HCT116 (cell line): Measurements from ENCODE around the gene ESYT1. TPM values are rescaled to one million over a fixed set of nuclear protein-coding genes. Genes with fewer than 3 reads are reported as not detected.

Source experiments
- ATAC-seq: fragments of 200-7000 bp; cut with Tn5 transposase; 2 replicates; pipeline ENCODE4 v1.9.1; 2020; ENCODE audit warnings: mild to moderate bottlenecking, moderate library complexity
- BruUV-seq: library from RNA; stranded (reverse); fragments of 400-500 nt; replicated peaks from 2 replicates; lab custom pipeline; 2021; lab: Mats Ljungman, UMichigan
- CTCF ChIA-PET: fragments of 300-600 bp; sonication (Branson Sonifier 250); formaldehyde crosslinking; loops from one replicate; lab custom pipeline; 2021; ENCODE audit warnings: antibody characterized with exemption; lab: Charles Lee
- POLR2A ChIA-PET: fragments of 300-600, 350-600 bp; sonication (Branson Sonifier 250); formaldehyde crosslinking; loops from one replicate; lab custom pipeline; 2021; ENCODE audit warnings: antibody characterized with exemption; lab: Charles Lee
- RAD21 ChIA-PET, 2 experiments: fragments of 300-600 bp; sonication (Branson Sonifier 250); formaldehyde crosslinking; loops; one replicate each; lab custom pipeline; 2023; ENCODE audit warnings: low total read pairs in 2 of 2; ENCODE audit not compliant: uncharacterized antibody in 2 of 2, unreplicated experiment in 2 of 2, low non-redundant PET in 1 of 2; lab: Charles Lee
- DNase-seq: peaks from one replicate; pipeline ENCODE4 v3.0.0-alpha.2; 2010; ENCODE audit warnings: low read depth, low spot score
- H2AFZ ChIP-seq: fragments of 200-600 bp; shearing (Covaris generic), sonication (generic); 2 replicates; pipeline ENCODE4 v1.6.1; 2017; ENCODE audit warnings: low read depth, mixed run types, mixed read lengths, antibody characterized with exemption, low read length; ENCODE audit not compliant: poor library complexity, severe bottlenecking
- H3K27ac ChIP-seq: 2 replicates; pipeline ENCODE4 v1.5.1; 2012; ENCODE audit warnings: low read depth, low read length
- H3K27me3 ChIP-seq: fragments of 200-600 bp; sonication (generic); 2 replicates; pipeline ENCODE4 v1.6.1; 2016; ENCODE audit warnings: mixed run types, low read length, mixed read lengths; ENCODE audit not compliant: insufficient read depth
- H3K36me3 ChIP-seq, 2 experiments: fragments of 200-500 bp in 1 of 2; fragments of 200-600 bp in 1 of 2; sonication (Bioruptor generic) in 1 of 2; sonication (generic) in 1 of 2; 2 replicates each; pipeline versions ENCODE4 v1.5.1 to v1.6.1; 2014 to 2016; ENCODE audit warnings: low read length in 2 of 2, inconsistent platforms in 1 of 2, mixed read lengths in 1 of 2, mixed run types in 1 of 2; ENCODE audit not compliant: insufficient read depth in 2 of 2, control insufficient read depth in 1 of 2
- H3K4me1 ChIP-seq, 2 experiments: fragments of 200-600 bp in 1 of 2; sonication (generic) in 1 of 2; 2 replicates each; pipeline versions ENCODE4 v1.5.1 to v1.6.1; 2012 to 2017; ENCODE audit warnings: low read length in 2 of 2, inconsistent platforms in 1 of 2, mild to moderate bottlenecking in 1 of 2, mixed read lengths in 1 of 2, mixed run types in 1 of 2, moderate library complexity in 1 of 2; ENCODE audit not compliant: insufficient read depth in 2 of 2, control insufficient read depth in 1 of 2
- H3K4me2 ChIP-seq: fragments of 200-600 bp; sonication (generic); 2 replicates; pipeline ENCODE4 v1.6.1; 2017; ENCODE audit warnings: mixed run types, low read length, mixed read lengths
- H3K4me3 ChIP-seq, 2 experiments: fragments of 200-600 bp in 1 of 2; sonication (generic) in 1 of 2; replicated peaks in 1 of 2; 2 replicates each; pipeline ENCODE4 v1.5.1; 2011 to 2016; ENCODE audit warnings: low read length in 2 of 2, control low read depth in 1 of 2, low read depth in 1 of 2, mild to moderate bottlenecking in 1 of 2, mixed read lengths in 1 of 2, mixed run types in 1 of 2
- H3K79me2 ChIP-seq: fragments of 200-600 bp; sonication (generic); 2 replicates; pipeline ENCODE4 v1.6.1; 2017; ENCODE audit warnings: mild to moderate bottlenecking, mixed run types, low read length, moderate library complexity, mixed read lengths; ENCODE audit not compliant: insufficient read depth
- H3K9ac ChIP-seq: fragments of 200-600 bp; sonication (generic); 2 replicates; pipeline ENCODE4 v1.6.1; 2016; ENCODE audit warnings: low read length, mixed read lengths
- H3K9me2 ChIP-seq: fragments of 200-600 bp; sonication (generic), shearing (Covaris generic); 2 replicates; pipeline ENCODE4 v1.6.1; 2017; ENCODE audit warnings: mixed run types, mild to moderate bottlenecking, moderate library complexity; ENCODE audit not compliant: insufficient read depth
- H3K9me3 ChIP-seq, 2 experiments: fragments of 200-500 bp in 1 of 2; fragments of 200-600 bp in 1 of 2; sonication (Bioruptor generic) in 1 of 2; sonication (generic) in 1 of 2; 2 replicates each; pipeline ENCODE4 v1.6.1; 2014 to 2017; ENCODE audit warnings: low read length in 2 of 2, mixed read lengths in 2 of 2, inconsistent platforms in 1 of 2, low read depth in 1 of 2, mild to moderate bottlenecking in 1 of 2, mixed run types in 1 of 2, moderate library complexity in 1 of 2; ENCODE audit not compliant: control insufficient read depth in 1 of 2, insufficient read depth in 1 of 2
- H4K20me1 ChIP-seq: fragments of 200-600 bp; sonication (generic), shearing (Covaris generic); 2 replicates; pipeline ENCODE4 v1.6.1; 2017; ENCODE audit warnings: mixed run types, mild to moderate bottlenecking, moderate library complexity; ENCODE audit not compliant: insufficient read depth
- FOSL1 ChIP-seq: IDR thresholded peaks from 2 replicates; pipeline ENCODE4 v1.6.1; 2012; ENCODE audit warnings: low read depth
- YY1 ChIP-seq: IDR thresholded peaks from 2 replicates; pipeline ENCODE4 v1.6.1; 2011; ENCODE audit warnings: low read length, low read depth, moderate library complexity, mild to moderate bottlenecking; ENCODE audit not compliant: insufficient replicate concordance; ENCODE audit errors: extremely low read depth
- ZFX ChIP-seq: fragments of 450-650 bp; IDR thresholded peaks from 2 replicates; pipeline ENCODE4 v1.6.1; 2017
- intact Hi-C: fragments of 100-400 bp; cut with micrococcal nuclease; formaldehyde crosslinking; loops from 2 replicates; pipeline ENCODE4 v1.10.0; 2022
- total RNA-seq: library from RNA; stranded (reverse); gene quantifications from one replicate; pipeline ENCODE4 v1.2.1, GENCODE V29; 2021; ENCODE audit not compliant: unreplicated experiment
- TF ChIP-seq, protein P1 (sequence below): IDR thresholded peaks from 2 replicates; pipeline ENCODE4 v1.6.1; 2012
- TF ChIP-seq, protein P2 (sequence below), 3 experiments: fragments of 200-600 bp in 1 of 3; sonication (generic) in 1 of 3; IDR thresholded peaks in 2 of 3; conservative IDR thresholded peaks in 1 of 3; 2 replicates each; pipeline ENCODE4 v1.5.1; 2012 to 2017; ENCODE audit warnings: low read depth in 2 of 3, low read length in 2 of 3, antibody characterized with exemption in 1 of 3, borderline replicate concordance in 1 of 3, control low read depth in 1 of 3, mild to moderate bottlenecking in 1 of 3, mixed read lengths in 1 of 3, mixed run types in 1 of 3, moderate library complexity in 1 of 3; ENCODE audit not compliant: insufficient read depth in 1 of 3

Gene ESYT1
- total RNA-seq, 1 experiment from 2014 or later, result 80.9 TPM

DNA sequence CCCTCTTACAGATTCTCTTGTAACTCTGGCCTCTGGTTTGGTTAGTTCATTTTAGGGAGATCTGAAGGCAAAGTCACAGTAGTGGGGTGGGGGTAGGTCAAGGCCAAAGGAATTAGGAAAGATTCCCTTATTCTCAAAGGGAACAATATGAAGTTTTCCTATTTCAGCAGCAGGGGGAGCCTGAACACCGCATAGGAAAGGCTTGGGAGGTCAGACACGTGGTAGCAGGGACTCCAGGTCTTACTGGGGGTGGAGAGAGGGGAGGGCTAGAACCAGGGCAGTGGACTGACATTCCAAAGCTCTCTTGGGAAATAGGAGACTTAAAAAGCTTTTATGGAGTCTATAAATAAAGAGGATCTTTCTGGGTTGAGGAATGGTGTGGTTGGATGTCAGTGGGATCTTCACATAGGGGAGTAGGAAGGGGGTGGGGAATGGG, 8.7 kb upstream of the ESYT1 start:
- H3K9me2 ChIP-seq, result no peaks in the 10 kb centered on the region
- peaks cover 4 to 28% of the 10 kb centered on the region in 2 experiments; a peak in 3 of 4 replicates for H3K36me3 ChIP-seq
- peak overlapping the region; percentile 88 for H3K4me2 ChIP-seq
- peaks cover 23 to 34% of the 10 kb centered on the region in 2 experiments for H3K4me1 ChIP-seq
- no peak overlapping the region for H2AFZ ChIP-seq
- H3K27ac ChIP-seq, result peak overlapping the region; percentile 93
- H3K9ac ChIP-seq, result peak overlapping the region; percentile 80
- ChIA-PET CTCF (interaction anchor here (2.9 to 3.3 kb wide), 2 partner anchors 8 to 70 kb away, joined by 24 to 29 read pairs; partner anchors contain the start of genes ESYT1 and SMARCC2), RAD21 (interaction anchor here in 1 of 2 experiments (0.6 kb wide), 1 partner anchor 71 kb away, joined by 6 read pairs; no protein-coding TSS in a partner anchor), POLR2A (interaction anchor here (0.9 to 2.9 kb wide), 5 partner anchors 9 to 103 kb away, joined by 3 to 42 read pairs (median 5); partner anchors contain the start of genes ESYT1, PA2G4, RNF41 and SMARCC2)
- intact Hi-C loops, result loop anchor here (1.0 to 10.0 kb wide), 9 partner anchors 39 to 517 kb away; partner anchors contain the start of genes COQ10A, CS, MYL6 and NABP2
- H3K9me3 ChIP-seq, result no peaks in the 10 kb centered on the region
- peak overlapping the region; percentile 76 to 80 for H3K4me3 ChIP-seq
- peaks cover 18% of the 10 kb centered on the region for H3K79me2 ChIP-seq
- no TSS peak for BruUV-seq
- no peaks in the 10 kb centered on the region for H3K27me3 ChIP-seq
- no peaks in the 10 kb centered on the region for H4K20me1 ChIP-seq
- DNase-seq, result peak; percentile 82
- peak; percentile 19 for ATAC-seq
- TF ChIP-seq FOSL1, result no peak
- no peak for TF ChIP-seq ZFX
- TF ChIP-seq, protein P1, sequence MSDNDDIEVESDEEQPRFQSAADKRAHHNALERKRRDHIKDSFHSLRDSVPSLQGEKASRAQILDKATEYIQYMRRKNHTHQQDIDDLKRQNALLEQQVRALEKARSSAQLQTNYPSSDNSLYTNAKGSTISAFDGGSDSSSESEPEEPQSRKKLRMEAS, result no peak
- peak; percentile 37 for TF ChIP-seq YY1
- TF ChIP-seq, protein P2, sequence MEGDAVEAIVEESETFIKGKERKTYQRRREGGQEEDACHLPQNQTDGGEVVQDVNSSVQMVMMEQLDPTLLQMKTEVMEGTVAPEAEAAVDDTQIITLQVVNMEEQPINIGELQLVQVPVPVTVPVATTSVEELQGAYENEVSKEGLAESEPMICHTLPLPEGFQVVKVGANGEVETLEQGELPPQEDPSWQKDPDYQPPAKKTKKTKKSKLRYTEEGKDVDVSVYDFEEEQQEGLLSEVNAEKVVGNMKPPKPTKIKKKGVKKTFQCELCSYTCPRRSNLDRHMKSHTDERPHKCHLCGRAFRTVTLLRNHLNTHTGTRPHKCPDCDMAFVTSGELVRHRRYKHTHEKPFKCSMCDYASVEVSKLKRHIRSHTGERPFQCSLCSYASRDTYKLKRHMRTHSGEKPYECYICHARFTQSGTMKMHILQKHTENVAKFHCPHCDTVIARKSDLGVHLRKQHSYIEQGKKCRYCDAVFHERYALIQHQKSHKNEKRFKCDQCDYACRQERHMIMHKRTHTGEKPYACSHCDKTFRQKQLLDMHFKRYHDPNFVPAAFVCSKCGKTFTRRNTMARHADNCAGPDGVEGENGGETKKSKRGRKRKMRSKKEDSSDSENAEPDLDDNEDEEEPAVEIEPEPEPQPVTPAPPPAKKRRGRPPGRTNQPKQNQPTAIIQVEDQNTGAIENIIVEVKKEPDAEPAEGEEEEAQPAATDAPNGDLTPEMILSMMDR (IDR thresholded peaks at IDR 0.05 in 2 of 3, conservative IDR thresholded peaks at IDR 0.05 in 1 of 3; ENCODE audit: borderline replicate concordance in 1 of 3, insufficient read depth in 1 of 3, low read depth in 2 of 3, low read length in 2 of 3), result peak in 2 of 3 experiments; percentile 77 to 84; a peak in 4 of 6 replicates
